Activated CD4-positive, alpha-beta T cell treated with anti-CD3 and anti-CD28 coated beads, Interleukin-2, amount 50 U/mL, for 48 hours (primary cell): Measurements from ENCODE around the gene TEX2.

ENCODE experiments used
- DNase-seq, 2 experiments: peaks; one replicate each; pipeline ENCODE4 v3.0.0-alpha.2; 2020

TEX2 gene

DNA sequence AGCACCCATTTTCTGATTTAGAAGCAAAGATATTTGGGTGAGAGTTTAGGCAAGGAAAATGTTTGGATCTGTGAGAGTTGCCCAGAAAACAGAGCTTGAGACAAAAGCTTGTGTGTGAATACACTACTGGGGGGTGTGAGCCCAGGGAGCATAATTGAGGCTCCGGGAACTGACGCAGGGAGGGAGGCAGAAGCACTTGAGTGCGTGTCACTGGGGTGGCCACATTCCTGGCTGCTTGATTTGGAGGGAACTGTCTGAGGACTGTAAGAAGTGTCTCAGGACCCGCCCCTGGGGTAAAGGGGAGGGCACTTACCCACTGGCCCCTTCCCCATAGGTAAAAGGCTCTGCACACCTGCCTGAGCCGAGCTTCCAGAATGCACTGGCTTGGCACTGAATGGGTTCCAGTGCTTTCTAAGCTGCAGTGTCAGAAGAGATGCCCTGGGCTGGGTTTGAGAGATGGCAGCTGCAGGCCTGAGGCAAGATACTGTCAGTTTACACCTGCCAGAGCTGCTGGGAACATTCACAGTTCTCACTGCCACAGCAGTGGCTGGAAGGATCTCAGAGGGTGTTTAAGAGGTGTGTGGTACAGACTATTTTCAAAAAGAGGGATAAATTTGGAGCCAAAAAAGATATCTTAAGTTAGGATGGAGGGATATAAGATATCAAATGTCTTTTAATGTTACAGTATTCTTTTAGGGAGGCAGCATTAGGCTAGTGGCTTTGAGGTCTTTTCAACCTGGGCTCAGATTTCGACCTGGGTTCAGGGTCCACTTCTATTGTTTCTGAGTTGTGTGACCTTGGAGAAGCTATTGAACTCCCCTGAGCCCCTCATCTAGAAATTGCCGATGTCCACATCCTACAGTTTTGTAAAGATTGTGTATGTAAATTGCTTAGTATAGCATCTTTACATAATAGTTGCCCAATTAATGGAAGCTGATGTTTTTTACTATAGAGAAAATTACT, 6.9 kb upstream of the TEX2 start:
- DNase-seq = no peak

DNA sequence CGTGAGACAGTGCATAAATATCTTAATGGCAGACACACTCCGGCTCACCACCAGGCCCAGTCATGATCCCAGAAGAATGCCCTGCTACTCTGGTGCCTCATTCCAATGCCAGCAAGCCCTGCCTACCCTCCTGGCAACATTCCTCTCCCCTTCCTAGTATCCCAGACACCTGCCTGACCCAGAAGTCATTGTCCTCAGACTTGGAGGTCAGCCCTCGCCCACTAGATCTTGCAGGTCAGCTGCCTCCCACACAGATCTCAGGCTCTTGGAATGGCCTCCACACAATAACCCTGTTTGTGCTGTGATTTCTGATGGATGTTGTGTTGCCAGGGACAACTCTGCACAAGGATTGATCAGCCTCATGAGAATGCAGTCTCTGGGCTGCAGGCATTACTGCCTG, 1.8 kb upstream of the TEX2 start:
- DNase-seq = no peak

DNA sequence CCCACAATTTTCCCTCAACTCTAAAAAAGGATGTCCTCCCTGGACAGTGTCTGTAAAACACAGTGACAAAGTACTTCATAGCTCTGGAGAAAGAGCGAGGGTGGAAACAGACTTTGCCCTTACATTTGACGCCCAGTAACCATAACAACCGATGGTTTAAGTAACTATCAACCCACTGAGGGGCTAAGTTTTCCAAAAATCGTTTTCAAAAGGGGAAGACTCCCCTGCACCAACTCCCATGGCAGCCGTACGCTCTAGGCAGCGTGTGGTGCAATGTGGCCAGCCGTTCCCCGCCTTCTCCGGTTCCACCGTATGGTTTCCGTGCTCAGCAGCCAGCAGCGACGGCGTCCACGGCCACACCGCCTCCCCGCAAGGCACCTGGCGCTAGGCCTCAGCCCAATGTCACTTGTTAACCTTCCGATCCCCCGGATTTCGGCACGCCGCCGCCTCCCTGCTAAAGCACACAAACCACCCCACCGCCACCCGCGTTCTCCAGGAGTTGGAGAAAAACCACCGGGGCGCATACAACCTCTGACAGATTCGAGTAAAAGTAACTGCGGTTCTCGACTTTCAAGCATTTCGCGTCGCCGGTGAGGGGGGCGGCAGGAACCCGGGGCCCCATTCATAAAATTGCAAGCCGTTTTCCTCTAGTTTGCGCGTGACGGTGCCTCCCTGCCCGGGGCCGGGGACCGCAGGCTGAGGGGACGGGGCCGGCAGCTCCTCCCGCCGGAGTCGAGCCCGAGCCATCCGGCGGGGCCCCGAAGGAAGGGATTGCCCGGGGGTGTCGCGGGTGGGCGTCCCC, 661 bp downstream of the TEX2 start:
- peak; percentile 61 to 70 for DNase-seq

DNA sequence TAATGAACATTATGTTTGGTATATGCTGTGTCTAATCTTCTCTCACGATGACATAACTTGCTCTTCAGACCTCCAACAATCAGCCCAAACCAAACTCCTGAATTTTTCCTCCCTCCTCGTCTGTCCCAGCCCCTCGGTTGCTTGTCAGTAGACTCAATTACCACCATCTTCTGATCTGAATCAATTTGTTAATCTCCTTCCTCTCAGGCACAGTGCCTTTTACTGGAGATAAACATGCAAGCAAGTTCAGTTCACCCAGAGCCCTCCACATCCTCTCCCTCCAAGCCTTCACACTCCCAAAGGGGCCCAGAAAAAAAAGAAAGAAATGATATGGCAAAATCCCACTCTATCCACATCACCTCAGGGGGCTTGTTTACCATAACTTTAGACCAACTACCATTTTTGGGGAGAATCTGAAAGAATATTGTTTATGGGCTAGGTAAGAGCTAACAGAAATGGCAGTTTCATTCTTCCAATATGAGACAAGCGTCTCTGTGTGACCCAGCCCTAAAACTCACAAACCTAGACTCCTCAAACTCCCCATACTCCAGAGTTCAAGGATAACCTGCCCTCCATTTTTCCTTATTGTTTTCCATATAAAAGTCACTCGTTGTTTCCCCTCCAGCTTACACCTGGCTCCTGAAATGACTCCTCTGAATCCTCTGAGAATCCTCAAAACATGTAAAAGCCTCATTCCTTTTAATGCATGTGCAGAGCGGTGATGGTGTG, 1.5 kb downstream of the TEX2 start:
- DNase-seq = no peak

DNA sequence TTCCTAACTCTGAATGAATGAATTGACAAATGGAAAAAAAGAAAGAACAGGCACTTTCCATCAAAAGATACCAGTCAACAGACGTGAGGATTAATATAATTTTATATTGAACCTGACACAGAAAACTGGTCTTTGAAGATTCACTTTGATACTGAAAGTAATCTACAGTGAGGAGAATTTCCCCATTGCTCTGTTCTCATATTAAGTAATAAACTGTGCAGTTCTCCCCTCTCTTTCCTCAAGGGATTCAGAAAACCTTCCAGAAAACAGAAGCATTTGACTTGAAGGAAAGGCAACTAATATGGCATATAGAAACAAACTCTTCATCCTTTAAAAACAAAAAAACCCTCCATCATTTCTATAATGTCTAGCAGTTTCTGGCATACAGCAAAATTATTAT, 2.2 kb downstream of the TEX2 start:
- no peak for DNase-seq

DNA sequence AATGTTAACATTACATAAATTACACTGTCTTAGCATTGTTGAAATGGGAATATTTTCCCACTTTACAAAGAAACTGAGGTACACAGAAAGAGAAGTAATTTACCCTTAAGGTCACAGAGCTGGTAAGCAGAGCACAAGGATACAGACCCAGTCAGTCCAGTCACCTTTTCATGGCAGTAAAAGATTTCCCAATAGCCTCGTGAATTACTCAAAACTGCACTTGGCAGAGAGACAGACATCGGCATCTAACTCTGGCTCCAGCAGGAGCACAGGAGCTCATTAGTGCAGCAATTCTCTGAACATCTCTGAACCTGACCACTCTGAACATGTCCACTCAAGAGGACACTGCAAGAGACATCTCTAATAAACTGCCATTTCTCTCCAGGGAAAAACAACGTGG, 3.1 kb downstream of the TEX2 start:
- DNase-seq = no peak

DNA sequence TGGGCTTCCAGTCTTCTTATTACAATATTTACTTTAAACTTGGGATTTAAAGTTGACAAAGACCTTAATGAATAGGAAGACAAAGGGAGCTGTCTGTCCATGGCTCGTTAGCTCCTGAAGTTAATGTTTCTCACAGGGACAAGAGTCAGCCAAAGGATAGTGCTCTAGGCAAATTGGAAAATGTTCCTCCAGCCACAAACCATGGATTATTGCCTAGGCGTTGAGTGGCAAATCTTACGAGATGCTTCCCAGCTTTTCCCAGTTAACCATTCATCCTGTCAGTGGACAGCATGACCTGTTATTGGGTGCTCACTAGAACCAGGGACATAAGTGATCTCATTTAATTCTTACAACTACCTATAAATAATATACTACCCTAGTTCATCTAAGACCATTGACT, 3.6 kb downstream of the TEX2 start:
- no peak for DNase-seq

DNA sequence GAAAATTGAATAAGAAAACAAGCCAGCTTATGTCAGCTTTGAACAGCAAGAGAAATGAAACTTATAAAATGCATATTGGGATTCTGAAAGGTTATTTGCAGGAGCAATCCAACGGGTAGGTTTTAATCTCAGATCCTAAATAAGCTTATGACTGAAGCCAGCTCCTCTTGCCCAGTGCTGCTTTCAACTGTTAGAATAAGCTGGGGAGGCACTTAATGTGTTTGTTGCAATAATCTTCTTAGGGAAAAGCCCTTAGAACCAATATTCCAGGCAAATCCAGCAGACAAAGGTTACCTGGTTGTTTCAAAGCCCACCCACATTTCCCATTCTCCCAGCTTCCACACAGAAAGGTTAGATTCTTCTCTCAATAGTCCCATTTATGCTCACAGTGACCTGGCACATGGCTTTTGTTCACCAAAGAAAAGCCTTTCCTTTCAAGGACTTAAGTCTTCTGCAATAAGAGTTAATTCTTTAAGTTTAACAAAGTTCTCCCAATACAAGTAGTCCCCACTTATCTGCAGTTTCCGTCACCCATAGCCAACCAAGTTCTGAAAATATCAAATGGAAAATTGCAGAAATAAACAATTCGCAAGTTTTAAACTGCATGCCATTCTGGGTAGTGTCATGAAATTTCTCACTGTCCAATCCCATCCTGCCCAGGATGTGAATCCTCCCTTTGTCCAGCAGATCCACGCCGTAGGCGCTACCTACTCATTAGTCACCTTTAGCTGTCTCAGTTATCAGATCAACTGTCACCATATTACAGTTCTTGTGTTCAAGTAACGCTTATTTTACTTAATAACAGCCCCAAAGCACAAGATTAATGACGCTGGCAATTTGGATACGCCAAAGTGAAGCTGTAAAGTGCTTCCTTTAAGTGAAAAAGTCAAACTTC, 5.9 kb downstream of the TEX2 start:
- DNase-seq = no peak

DNA sequence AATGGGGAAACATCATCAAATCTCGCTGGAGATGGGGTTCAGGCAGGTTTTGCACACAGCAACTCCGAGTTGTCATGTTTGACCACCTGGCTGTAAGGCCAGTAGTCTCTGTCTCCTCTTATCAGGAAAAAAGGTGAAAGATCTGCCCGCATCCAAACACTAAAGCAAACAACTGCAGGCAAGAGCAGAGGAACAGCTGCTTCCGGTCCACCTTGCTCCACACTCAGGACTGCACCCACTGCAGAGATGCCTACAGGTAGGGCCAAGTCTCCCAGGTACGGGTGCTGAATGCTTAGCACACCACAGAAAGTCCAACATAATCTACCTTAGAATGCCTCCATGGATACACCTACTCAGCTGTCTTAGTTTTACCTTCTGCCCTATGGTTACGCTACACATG, 7.3 kb downstream of the TEX2 start:
- DNase-seq = no peak

DNA sequence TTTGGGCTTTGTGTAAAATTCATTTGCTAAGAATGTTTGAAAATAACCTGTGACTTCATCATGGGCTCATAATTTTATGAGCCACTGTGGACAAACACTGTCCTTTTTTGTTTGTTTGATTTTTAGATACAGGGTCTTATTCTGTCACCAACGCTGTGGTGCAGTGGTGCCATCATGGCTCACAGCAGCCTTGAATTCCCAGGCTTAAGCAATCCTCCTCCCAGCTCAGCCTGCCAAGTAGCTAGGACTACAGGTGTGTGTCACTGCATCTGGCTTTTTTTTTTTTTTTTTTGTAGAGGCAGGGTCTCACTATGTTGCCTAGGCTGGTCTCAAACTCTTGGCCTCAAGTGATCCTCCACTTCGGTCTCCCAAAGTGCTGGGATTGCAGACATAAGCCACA, 8.3 kb downstream of the TEX2 start:
- DNase-seq = no peak

DNA sequence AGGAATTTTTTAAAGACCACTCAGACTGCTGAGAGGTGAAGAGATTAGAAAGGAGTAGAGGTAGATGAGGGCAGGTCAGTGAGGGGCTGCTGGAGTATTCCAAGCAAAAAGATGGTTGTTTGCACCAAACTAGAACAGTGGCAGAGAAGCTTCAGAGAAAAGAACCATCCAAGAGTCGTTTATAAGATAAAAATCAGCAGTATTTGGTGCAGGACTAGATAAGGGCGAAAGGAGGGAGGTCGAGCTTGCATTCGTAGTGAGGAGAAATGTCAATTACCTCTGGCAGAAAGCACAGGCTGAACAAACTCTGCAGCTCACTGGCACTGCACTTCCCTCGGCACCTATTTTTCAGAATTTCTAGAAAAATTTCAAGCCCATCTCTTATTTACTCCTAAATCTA, 9.6 kb downstream of the TEX2 start:
- no peak for DNase-seq

DNA sequence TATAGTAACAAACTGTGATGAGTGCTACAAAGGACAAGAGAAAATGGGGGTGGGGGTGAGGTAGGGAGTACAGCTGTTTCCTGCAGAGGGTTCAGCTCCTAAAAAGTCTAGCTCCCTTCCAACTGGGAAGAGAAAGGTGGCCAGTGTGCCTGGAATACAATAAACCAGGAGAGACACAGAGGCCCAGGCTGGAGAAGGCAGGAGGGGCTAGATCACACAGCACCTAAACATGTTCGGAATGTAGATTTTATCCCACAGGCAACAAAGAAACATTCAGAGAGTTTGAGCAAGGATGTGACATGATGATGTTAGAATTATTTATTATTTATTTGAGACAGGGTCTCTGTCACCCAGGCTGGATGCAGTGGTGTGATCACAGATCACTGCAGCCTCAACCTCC, 10.2 kb downstream of the TEX2 start:
- no peak for DNase-seq

DNA sequence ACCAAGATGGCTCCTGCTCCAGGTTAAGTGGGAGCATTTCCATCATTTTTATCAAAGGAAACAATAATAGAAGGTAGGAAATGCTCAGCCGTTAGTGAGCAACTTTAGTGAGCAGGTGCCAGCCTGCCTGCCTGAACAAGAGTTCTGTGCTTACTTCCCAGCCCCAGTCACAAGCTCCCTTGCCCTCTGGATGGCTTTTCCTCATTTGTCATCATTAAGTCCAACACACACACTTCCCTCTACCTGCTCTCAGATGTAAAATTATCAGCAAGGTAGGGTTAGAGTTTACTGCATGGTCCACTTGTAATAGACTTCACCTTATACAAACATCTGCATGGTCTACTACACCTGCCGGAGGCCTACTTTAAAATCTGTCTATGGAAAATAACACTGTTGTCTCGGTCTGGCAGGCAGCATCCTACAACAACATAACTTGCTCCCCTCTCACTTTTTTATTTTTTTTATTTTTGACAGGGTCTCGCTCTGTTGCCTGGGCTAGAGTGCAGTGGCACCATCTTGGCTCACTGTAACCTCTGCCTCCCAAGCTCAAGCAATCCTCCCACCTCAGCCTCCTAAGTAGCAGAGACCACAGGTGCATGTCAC, 12.7 kb downstream of the TEX2 start:
- no peak for DNase-seq

DNA sequence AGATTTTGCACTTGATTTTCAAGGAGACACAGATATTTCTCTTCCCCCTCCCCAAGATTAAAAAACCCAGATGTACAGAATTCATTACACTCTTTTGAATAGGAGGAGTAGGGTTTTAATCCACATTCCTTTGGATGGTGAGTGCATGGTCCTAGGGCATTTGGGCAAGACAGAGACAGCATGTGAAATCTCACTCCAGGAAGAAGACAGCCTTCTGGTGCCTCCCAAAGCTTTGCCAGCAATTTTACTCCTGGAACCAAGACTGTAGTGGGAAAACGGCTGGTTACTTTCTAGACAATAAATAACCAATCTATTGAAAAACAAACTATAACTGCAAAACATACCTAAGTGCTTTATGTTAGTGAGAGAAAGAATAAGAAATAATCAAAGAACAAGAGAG, 15.2 kb downstream of the TEX2 start:
- DNase-seq = no peak

DNA sequence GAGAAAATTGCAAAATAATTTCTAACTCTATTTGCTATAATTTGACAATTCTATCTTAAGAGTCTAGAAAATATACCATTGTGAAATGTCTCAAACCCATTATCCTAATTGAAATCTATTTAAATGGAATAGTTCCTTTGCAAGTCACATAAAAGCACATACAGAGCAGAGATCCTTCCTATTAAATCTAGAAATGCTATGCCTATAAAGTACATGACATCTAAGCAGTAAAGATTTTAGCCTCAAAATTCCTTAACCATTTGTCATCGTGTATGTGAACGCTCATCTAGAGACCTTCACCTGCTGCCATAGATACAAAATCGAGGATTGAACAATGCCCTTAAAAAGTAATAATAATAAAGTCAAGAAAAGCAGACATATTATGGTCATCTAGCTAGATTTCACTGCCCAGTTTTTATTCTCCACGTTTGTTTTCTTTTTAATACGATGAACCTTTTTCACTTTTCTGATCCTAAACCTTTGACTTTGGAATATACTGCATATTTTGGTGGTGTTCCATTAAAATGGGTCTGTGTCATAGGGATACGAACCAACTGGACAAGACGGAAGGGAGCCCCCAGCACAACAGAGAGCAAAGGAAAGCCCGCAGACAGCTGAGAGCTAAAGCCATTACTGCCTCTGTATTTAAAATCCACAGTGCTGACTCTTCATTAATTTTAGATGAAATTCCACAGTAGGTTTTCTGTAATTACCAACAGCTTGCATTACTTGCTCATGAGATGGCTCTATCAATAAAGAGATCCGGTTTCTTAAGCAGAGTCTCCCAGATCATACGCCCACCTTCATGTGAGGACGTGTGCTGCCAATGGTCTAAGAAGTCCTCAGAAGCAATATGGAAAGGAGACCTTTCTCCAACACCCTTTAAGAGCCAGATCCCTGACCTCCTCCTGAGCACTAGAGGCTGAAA, 17.6 kb downstream of the TEX2 start:
- no peak for DNase-seq

DNA sequence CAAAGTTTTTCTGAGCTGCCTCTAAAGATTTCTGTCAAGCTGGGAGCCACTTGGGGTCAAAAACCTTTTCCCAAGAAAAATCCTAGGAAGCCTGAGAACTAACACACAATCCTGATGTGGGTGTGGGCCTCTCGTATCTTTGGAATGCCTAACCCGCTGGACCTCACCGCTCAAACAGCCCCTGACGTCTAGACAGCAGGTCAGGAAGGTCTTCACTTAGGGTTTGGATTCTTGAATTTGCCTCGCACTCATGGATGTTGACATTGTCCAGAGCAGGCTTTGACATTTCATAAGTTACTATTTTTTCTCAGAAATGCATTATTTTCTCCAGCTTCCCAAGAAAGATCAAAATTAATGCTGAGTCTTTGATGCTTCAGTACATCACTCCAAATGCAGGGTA, 18.9 kb downstream of the TEX2 start:
- no peak for DNase-seq

DNA sequence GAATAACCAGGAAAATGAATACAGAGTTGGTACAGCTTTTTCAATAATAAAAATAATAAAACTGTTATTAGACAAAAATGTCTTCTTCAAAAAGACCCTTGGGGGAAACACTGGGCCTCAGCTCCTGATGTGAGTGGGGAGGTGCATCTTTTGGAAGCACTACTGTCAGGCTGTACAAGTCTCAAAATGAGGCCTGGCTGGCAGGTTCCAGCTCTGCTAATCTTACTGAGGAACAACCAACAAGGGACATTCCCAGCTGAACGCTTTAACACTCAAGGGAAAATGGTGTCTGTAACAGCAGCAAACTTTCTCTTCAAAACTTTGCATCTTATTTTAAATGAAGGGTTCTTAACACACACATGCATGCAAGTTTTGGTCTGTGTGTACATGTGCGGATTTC, 19.7 kb downstream of the TEX2 start:
- no peak for DNase-seq

DNA sequence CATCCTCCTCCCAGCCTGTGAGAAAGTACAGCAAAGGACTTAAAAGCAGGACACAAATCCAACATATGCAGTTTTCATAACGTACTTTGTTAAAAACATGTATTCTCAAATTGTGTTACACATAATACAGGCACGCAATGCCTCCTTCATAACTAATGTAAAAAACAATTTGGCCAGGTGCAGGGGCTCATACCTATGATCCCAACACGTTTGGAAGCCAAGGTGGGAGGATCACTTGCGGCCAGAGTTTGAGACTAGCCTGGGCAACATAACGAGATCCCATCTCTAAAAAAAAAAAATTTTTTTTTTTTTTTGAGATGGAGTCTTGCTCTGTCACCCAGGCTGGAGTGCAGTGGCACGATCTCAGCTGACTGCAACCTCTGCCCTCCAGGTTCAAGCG, 20.4 kb downstream of the TEX2 start:
- no peak for DNase-seq

DNA sequence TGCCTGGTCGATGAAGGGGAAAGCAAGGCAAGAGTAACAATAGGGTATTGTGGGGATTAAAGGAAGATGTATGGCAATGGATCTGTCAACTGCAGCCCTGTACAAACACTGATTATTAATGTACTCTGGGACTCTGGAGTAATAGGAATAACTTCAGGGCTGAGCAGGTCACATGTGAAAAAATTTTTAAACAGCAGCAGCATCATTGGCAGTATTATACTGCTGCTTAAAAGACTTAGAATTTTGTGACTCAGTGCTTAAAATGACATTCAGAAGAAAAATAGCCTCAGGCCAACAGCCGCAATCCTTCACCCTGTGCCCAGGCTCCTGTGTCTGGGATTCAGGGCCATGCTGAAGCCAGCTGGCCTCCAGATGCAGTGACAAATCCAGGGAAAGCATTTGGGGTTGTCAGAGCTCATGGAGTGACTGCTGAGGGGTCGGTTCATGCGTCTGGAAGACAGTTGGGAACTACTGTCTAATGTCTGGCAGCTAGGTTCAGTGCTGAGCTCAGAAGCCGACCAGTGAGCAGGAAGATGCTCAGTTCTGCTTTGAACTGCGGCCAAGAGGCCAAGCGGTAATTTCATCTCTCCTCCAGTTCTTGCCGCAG, 22.2 kb downstream of the TEX2 start:
- no peak for DNase-seq

DNA sequence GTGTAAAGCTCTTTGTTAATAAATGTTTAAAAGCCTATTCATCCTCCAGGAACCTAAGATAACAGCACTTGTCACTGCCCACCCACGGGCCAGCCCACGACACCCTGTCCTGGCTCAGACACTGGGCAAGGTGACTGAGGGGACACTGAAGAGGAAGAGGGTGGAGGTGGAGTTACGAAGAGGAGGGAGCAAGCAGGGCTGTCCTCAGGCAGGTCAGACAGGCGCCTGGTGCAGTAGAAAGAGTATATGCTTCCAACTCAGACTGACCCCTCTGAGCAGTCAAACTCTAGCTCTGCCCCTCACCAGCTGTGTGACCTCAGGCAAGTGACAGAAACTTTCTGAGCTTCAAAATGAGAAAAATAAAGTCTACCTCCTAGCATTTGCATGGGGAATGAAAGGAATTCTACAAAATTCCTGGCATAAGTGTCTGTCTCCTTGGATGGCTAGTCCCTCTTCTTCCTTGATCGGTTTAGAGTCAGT, 22.8 kb downstream of the TEX2 start:
- no peak for DNase-seq
